Spleen (tissue), 7 donors: ENCODE results near the gene RFXANK.

Source experiments
- POLR2A ChIP-seq, 3 donors: fragments of 450-650 bp; IDR thresholded peaks; one replicate each; pipeline ENCODE4 v1.5.1; 2017; ENCODE audit warnings: antibody characterized with exemption in 3 of 3, mild to moderate bottlenecking in 1 of 3
- TF ChIP-seq, protein P1 (sequence below), 11 experiments: fragments of 200-600 bp in 7 of 11; fragments of 450-650 bp in 4 of 11; sonication (generic) in 4 of 11; IDR thresholded peaks in 8 of 11; conservative IDR thresholded peaks in 3 of 11; 1 replicate in 7 of 11; 2 replicates in 4 of 11; pipeline versions ENCODE4 v1.4.0 to v1.8.0; 2016 to 2021; ENCODE audit warnings: antibody characterized with exemption in 11 of 11, inconsistent platforms in 4 of 11, mild to moderate bottlenecking in 1 of 11
- donor health status: DM: no; HTN: no; CAD: no; lungs with moderate emphysema.
- donor health status: DM: no; HTN: no; CAD: no.
- donor health status: DM: no; HTN: no; CAD: no.

DNA sequence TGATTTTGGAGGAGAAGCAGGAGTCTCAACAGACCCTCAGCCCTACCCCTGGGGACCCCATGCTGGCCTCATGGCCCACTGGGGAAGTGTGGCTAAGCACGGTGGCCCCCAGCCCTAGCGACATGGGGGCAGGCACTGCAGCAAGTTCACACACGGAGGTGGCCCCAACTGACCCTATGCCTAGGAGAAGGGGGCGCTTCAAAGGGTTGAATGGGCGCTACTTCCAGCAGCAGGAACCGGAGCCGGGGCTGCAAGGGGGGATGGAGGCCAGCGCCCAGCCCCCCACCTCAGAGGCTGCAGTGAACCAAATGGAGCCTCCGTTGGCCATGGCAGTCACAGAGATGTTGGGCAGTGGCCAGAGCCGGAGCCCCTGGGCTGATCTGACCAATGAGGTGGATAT is 34.6 kb downstream of the RFXANK start:
- TF ChIP-seq, protein P1, sequence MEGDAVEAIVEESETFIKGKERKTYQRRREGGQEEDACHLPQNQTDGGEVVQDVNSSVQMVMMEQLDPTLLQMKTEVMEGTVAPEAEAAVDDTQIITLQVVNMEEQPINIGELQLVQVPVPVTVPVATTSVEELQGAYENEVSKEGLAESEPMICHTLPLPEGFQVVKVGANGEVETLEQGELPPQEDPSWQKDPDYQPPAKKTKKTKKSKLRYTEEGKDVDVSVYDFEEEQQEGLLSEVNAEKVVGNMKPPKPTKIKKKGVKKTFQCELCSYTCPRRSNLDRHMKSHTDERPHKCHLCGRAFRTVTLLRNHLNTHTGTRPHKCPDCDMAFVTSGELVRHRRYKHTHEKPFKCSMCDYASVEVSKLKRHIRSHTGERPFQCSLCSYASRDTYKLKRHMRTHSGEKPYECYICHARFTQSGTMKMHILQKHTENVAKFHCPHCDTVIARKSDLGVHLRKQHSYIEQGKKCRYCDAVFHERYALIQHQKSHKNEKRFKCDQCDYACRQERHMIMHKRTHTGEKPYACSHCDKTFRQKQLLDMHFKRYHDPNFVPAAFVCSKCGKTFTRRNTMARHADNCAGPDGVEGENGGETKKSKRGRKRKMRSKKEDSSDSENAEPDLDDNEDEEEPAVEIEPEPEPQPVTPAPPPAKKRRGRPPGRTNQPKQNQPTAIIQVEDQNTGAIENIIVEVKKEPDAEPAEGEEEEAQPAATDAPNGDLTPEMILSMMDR (IDR thresholded peaks at IDR 0.05 in 8 of 11, conservative IDR thresholded peaks at IDR 0.05 in 3 of 11), result no peak
- no peak for TF ChIP-seq POLR2A (IDR thresholded peaks at IDR 0.05)
